GM23338 (cell line): ENCODE data around the gene FBXW12.

Experiments used
- EZH2 ChIP-seq: fragments of 200-600 bp; sonication (generic); IDR thresholded peaks from one replicate; pipeline ENCODE4 v1.8.0; 2017; ENCODE audit warnings: antibody characterized with exemption, mild to moderate bottlenecking, low read depth; ENCODE audit not compliant: unreplicated experiment
- EZH2phosphoT487 ChIP-seq: fragments of 200-600 bp; sonication (generic); IDR thresholded peaks from one replicate; pipeline ENCODE4 v1.8.1; 2018; ENCODE audit warnings: antibody characterized with exemption; ENCODE audit not compliant: unreplicated experiment
- JUNB ChIP-seq: IDR thresholded peaks from one replicate; pipeline ENCODE4 v1.6.1; 2016; ENCODE audit warnings: antibody characterized with exemption; ENCODE audit not compliant: unreplicated experiment
- POLR2AphosphoS5 ChIP-seq: IDR thresholded peaks from 2 replicates; pipeline ENCODE4 v1.6.1; 2016; ENCODE audit warnings: antibody characterized with exemption, low read depth
- TF ChIP-seq, protein P1 (sequence below), 2 experiments: fragments of 200-600 bp in 1 of 2; sonication (generic) in 1 of 2; conservative IDR thresholded peaks; 2 replicates each; pipeline versions ENCODE4 v1.5.1 to v1.6.1; 2016 to 2017; ENCODE audit warnings: antibody characterized with exemption in 2 of 2, low read depth in 2 of 2, mild to moderate bottlenecking in 2 of 2, moderate library complexity in 1 of 2
- TF ChIP-seq, protein P2 (sequence below): IDR thresholded peaks from one replicate; pipeline ENCODE4 v1.6.1; 2018; ENCODE audit warnings: antibody characterized with exemption; ENCODE audit not compliant: unreplicated experiment

DNA sequence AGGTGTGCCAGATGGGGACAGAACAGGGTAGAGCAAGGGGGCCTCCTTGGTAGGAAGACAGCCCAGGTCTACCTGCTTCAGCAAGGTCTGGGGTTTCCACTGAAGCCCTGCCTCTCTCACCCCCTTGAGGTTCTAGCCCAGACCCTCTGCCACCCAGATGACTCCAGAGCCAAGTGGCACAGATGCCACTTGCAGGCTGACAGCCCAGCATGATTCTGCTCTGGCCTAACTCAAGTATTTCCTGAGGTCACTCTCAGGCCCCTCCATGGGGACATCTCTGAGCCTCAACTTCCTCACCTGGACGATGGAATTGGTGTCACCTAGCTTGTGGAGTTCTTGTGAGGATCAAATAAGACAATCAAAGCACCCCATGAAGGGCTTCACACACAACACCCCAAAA is 34.0 kb downstream of the FBXW12 start:
- TF ChIP-seq, protein P1, sequence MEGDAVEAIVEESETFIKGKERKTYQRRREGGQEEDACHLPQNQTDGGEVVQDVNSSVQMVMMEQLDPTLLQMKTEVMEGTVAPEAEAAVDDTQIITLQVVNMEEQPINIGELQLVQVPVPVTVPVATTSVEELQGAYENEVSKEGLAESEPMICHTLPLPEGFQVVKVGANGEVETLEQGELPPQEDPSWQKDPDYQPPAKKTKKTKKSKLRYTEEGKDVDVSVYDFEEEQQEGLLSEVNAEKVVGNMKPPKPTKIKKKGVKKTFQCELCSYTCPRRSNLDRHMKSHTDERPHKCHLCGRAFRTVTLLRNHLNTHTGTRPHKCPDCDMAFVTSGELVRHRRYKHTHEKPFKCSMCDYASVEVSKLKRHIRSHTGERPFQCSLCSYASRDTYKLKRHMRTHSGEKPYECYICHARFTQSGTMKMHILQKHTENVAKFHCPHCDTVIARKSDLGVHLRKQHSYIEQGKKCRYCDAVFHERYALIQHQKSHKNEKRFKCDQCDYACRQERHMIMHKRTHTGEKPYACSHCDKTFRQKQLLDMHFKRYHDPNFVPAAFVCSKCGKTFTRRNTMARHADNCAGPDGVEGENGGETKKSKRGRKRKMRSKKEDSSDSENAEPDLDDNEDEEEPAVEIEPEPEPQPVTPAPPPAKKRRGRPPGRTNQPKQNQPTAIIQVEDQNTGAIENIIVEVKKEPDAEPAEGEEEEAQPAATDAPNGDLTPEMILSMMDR (conservative IDR thresholded peaks at IDR 0.05; ENCODE audit: low read depth in 2 of 2) = no peak
- TF ChIP-seq, protein P2, sequence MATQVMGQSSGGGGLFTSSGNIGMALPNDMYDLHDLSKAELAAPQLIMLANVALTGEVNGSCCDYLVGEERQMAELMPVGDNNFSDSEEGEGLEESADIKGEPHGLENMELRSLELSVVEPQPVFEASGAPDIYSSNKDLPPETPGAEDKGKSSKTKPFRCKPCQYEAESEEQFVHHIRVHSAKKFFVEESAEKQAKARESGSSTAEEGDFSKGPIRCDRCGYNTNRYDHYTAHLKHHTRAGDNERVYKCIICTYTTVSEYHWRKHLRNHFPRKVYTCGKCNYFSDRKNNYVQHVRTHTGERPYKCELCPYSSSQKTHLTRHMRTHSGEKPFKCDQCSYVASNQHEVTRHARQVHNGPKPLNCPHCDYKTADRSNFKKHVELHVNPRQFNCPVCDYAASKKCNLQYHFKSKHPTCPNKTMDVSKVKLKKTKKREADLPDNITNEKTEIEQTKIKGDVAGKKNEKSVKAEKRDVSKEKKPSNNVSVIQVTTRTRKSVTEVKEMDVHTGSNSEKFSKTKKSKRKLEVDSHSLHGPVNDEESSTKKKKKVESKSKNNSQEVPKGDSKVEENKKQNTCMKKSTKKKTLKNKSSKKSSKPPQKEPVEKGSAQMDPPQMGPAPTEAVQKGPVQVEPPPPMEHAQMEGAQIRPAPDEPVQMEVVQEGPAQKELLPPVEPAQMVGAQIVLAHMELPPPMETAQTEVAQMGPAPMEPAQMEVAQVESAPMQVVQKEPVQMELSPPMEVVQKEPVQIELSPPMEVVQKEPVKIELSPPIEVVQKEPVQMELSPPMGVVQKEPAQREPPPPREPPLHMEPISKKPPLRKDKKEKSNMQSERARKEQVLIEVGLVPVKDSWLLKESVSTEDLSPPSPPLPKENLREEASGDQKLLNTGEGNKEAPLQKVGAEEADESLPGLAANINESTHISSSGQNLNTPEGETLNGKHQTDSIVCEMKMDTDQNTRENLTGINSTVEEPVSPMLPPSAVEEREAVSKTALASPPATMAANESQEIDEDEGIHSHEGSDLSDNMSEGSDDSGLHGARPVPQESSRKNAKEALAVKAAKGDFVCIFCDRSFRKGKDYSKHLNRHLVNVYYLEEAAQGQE = no peak
- no peak for TF ChIP-seq EZH2
- no peak for TF ChIP-seq POLR2AphosphoS5
- TF ChIP-seq JUNB = no peak
- no peak for TF ChIP-seq EZH2phosphoT487
